ENCODE data around the gene PRKAR2A. TPM values are rescaled to one million over a fixed set of nuclear protein-coding genes. Genes with fewer than 3 reads are reported as not detected.
"Not testable (repeated sequence)": the region's sequence is repeated elsewhere in the genome, so short reads cannot be mapped to it uniquely, and the experiment has no call there.

Gene PRKAR2A
- total RNA-seq, 4 donors from 2014 or later = 25.4 to 53.2 (median 29.3) TPM

DNA sequence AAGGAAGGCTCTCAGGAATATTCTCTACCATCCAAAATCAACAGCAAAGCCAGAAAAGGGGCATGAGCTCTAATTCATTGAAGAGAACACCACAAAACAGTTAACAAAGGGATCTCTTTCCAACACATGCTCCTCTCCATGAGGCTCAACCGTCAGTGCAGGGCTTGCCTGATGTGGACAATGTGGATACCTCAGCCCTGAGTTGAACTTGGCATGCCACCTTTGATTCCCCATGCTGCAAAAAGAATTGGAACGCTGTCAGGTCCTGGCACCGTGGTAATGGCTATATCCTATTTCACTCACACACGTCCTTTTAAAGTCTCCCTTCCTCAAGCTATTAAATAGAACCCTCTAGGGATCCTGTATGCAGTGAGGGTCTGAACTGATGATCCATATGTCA is 100.0 kb downstream of the PRKAR2A start:
- DNase-seq (ENCODE audit: low spot score in 2 of 2) = no peak
- no peak for TF ChIP-seq POLR2A (IDR thresholded peaks at IDR 0.05)
- TF ChIP-seq, protein P1, sequence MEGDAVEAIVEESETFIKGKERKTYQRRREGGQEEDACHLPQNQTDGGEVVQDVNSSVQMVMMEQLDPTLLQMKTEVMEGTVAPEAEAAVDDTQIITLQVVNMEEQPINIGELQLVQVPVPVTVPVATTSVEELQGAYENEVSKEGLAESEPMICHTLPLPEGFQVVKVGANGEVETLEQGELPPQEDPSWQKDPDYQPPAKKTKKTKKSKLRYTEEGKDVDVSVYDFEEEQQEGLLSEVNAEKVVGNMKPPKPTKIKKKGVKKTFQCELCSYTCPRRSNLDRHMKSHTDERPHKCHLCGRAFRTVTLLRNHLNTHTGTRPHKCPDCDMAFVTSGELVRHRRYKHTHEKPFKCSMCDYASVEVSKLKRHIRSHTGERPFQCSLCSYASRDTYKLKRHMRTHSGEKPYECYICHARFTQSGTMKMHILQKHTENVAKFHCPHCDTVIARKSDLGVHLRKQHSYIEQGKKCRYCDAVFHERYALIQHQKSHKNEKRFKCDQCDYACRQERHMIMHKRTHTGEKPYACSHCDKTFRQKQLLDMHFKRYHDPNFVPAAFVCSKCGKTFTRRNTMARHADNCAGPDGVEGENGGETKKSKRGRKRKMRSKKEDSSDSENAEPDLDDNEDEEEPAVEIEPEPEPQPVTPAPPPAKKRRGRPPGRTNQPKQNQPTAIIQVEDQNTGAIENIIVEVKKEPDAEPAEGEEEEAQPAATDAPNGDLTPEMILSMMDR (IDR thresholded peaks at IDR 0.05) = no peak
- WGBS, 2 donors = 49 to 76% methylated on average over 4 of the region's 4 CpGs
- no peak overlapping the region for H3K4me3 ChIP-seq (ENCODE audit: low read depth, poor library complexity, severe bottlenecking)
- intact Hi-C loops (cut with DNase I; ENCODE audit: low total_unique reads) = loop anchor here (1.0 kb wide), 1 partner anchor 29 kb away; no protein-coding TSS in a partner anchor

- TF ChIP-seq, protein P1 (IDR thresholded peaks at IDR 0.05) = no peak
- no peak for TF ChIP-seq POLR2A (IDR thresholded peaks at IDR 0.05)
- WGBS, 2 donors = 61 to 62% methylated on average over 4 of the region's 4 CpGs
- no peak overlapping the region for H3K4me3 ChIP-seq (ENCODE audit: low read depth, poor library complexity, severe bottlenecking)
- DNase-seq (ENCODE audit: low spot score in 2 of 2) = no peak
- intact Hi-C loops (cut with DNase I; ENCODE audit: low total_unique reads) = no loop called here
Observed at GRCh38 chr3:48747015-48747615, 100.6 kb downstream of the PRKAR2A start.

GRCh38 chr3:48743773-48744172 is 103.9 kb downstream of the PRKAR2A start:
- intact Hi-C loops (cut with DNase I; ENCODE audit: low total_unique reads) = no loop called here
- DNase-seq (ENCODE audit: low spot score in 2 of 2) = no peak
- WGBS, 2 donors = 81 to 88% methylated on average over 7 of the region's 7 CpGs

DNA sequence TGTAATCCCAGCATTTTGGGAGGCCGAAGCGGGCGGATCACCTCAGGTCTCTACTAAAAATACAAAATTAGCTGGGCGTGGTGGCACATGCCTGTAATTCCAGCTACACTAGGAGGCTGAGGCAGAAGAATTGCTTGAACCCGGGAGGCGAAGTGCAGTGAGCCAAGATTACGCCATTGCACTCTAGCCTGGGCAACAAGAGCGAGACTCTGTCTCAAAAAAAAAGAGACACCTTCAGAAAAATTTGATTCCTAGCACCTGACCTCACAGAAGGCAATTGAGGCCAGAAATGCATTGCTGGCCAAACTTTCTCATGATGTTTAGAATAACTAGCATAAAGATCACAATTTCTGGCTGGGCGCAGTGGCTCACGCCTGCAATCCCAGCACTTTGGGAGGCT is 106.4 kb downstream of the PRKAR2A start:
- intact Hi-C loops (cut with DNase I; ENCODE audit: low total_unique reads); DNase-seq (ENCODE audit: low spot score in 2 of 2); H3K4me3 ChIP-seq (ENCODE audit: low read depth, poor library complexity, severe bottlenecking): not testable (repeated sequence)
- 64 to 72% methylated on average over 10 of the region's 10 CpGs for WGBS, 2 donors

More at GRCh38 chr3:48743773-48744172, 103.9 kb downstream of the PRKAR2A start:
- no peak overlapping the region for H3K4me3 ChIP-seq (ENCODE audit: low read depth, poor library complexity, severe bottlenecking)
- TF ChIP-seq, protein P1 (IDR thresholded peaks at IDR 0.05) = no peak
- TF ChIP-seq POLR2A (IDR thresholded peaks at IDR 0.05) = no peak

- H3K4me3 ChIP-seq (ENCODE audit: low read depth, poor library complexity, severe bottlenecking) = no peak overlapping the region
- TF ChIP-seq POLR2A (IDR thresholded peaks at IDR 0.05) = no peak
- TF ChIP-seq, protein P1 (IDR thresholded peaks at IDR 0.05) = no peak
- peak; percentile 62 to 96 for DNase-seq (ENCODE audit: low spot score in 2 of 2)
- intact Hi-C loops (cut with DNase I; ENCODE audit: low total_unique reads) = no loop called here
- WGBS, 2 donors = 11 to 34% methylated on average over 10 to 11 of the region's 15 CpGs
Observed at GRCh38 chr3:48739955-48740823, 107.5 kb downstream of the PRKAR2A start.

GRCh38 chr3:48739617-48739954 is 108.1 kb downstream of the PRKAR2A start:
- 56 to 69% methylated on average over 4 to 5 of the region's 6 CpGs for WGBS, 2 donors
- no peak for TF ChIP-seq POLR2A (IDR thresholded peaks at IDR 0.05)
- TF ChIP-seq, protein P1 (IDR thresholded peaks at IDR 0.05) = no peak
- intact Hi-C loops (cut with DNase I; ENCODE audit: low total_unique reads) = no loop called here
- no peak overlapping the region for H3K4me3 ChIP-seq (ENCODE audit: low read depth, poor library complexity, severe bottlenecking)
- DNase-seq (ENCODE audit: low spot score in 2 of 2) = no peak
